Omental fat pad (tissue), 4 donors: ENCODE data around the gene CLNK. TPM values are rescaled to one million over a fixed set of nuclear protein-coding genes. Genes with fewer than 3 reads are reported as not detected.

Experiments
- ATAC-seq: fragments of 150-250 bp; one replicate; pipeline ENCODE4 v1.9.1; 2016; ENCODE audit warnings: mild to moderate bottlenecking, moderate library complexity; ENCODE audit not compliant: low FRiP score
- DNase-seq: peaks from one replicate; pipeline ENCODE4 v3.0.0-alpha.2; 2019; ENCODE audit warnings: low spot score
- CTCF ChIP-seq, 3 donors: fragments of 450-650 bp; IDR thresholded peaks; one replicate each; pipeline ENCODE4 v1.5.1; 2016 to 2017; ENCODE audit warnings: antibody characterized with exemption in 3 of 3, mild to moderate bottlenecking in 3 of 3, moderate library complexity in 2 of 3
- total RNA-seq, 4 donors: library from RNA; depleted of rRNA; stranded (reverse); fragments of >200 nt; gene quantifications; one replicate each; pipeline ENCODE4 v1.1.0, GENCODE V29; 2016

Gene CLNK
- total RNA-seq, 4 donors from 2014 or later = not detected

GRCh38 chr4:10703156-10703555 is 18.6 kb upstream of the CLNK start:
- no peak for DNase-seq
- no peak for ATAC-seq
- no peak for TF ChIP-seq CTCF (IDR thresholded peaks at IDR 0.05)

- DNase-seq (no peak), ATAC-seq (no peak)
- no peak for TF ChIP-seq CTCF (IDR thresholded peaks at IDR 0.05)
Observed at GRCh38 chr4:10701702-10702460, 17.3 kb upstream of the CLNK start.

- TF ChIP-seq CTCF (IDR thresholded peaks at IDR 0.05) = no peak
- DNase-seq (no peak), ATAC-seq (no peak)
Observed at GRCh38 chr4:10701161-10701560, 16.6 kb upstream of the CLNK start.

GRCh38 chr4:10698172-10698571 is 13.6 kb upstream of the CLNK start:
- DNase-seq = no peak
- ATAC-seq = no peak
- TF ChIP-seq CTCF (IDR thresholded peaks at IDR 0.05) = no peak

- ATAC-seq (no peak), DNase-seq (no peak)
- no peak for TF ChIP-seq CTCF (IDR thresholded peaks at IDR 0.05)
Observed at GRCh38 chr4:10697086-10697485, 12.5 kb upstream of the CLNK start.

- DNase-seq = no peak
- no peak for ATAC-seq
- no peak for TF ChIP-seq CTCF (IDR thresholded peaks at IDR 0.05)
Observed at GRCh38 chr4:10696253-10696652, 11.7 kb upstream of the CLNK start.

GRCh38 chr4:10694828-10695209 is 10.3 kb upstream of the CLNK start:
- no peak for TF ChIP-seq CTCF (IDR thresholded peaks at IDR 0.05)
- no peak for DNase-seq
- ATAC-seq = no peak
